Choroid plexus epithelial cell (primary cell): Measurements from ENCODE around the gene PBRM1.
A peak's percentile ranks its signal among the peaks of the same experiment; 100 is the strongest.

ENCODE experiments used
- DNase-seq: peaks from one replicate; pipeline ENCODE4 v3.0.0-alpha.2; 2010; ENCODE audit warnings: low read depth
- H3K4me3 ChIP-seq: 2 replicates; pipeline ENCODE4 v1.5.1; 2011; ENCODE audit warnings: low read depth, mild to moderate bottlenecking, control low read depth, low read length, moderate library complexity
- TF ChIP-seq, protein P1 (sequence below): conservative IDR thresholded peaks from 2 replicates; pipeline ENCODE4 v1.5.1; 2011; ENCODE audit warnings: low read depth, mild to moderate bottlenecking, control low read depth, inconsistent platforms, low read length, moderate library complexity

The PBRM1 gene

GRCh38 chr3:52546111-52546901, 139.4 kb downstream of the PBRM1 start:
- DNase-seq: no peak
- no peak overlapping the region for H3K4me3 ChIP-seq
- TF ChIP-seq, protein P1, sequence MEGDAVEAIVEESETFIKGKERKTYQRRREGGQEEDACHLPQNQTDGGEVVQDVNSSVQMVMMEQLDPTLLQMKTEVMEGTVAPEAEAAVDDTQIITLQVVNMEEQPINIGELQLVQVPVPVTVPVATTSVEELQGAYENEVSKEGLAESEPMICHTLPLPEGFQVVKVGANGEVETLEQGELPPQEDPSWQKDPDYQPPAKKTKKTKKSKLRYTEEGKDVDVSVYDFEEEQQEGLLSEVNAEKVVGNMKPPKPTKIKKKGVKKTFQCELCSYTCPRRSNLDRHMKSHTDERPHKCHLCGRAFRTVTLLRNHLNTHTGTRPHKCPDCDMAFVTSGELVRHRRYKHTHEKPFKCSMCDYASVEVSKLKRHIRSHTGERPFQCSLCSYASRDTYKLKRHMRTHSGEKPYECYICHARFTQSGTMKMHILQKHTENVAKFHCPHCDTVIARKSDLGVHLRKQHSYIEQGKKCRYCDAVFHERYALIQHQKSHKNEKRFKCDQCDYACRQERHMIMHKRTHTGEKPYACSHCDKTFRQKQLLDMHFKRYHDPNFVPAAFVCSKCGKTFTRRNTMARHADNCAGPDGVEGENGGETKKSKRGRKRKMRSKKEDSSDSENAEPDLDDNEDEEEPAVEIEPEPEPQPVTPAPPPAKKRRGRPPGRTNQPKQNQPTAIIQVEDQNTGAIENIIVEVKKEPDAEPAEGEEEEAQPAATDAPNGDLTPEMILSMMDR: no peak

DNA sequence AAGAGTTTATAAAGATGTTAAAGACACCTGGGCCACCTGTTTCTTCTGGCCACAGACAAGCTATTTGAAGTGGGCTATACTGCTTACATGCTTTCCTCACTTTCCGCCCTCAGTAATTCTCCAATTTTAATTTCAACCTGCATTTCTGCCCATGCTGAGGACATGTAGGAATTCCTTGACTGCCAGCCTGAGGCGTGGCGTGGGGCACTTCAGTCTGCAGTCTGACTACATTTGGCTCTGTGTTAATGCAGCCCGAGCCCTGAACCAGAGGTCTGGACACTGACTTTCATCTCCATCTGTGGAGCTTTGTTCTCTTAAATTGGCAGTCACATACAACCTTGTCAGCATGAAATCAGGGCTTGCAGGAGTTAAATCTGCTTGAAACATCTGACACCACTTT, 140.8 kb downstream of the PBRM1 start:
- no peak for DNase-seq
- H3K4me3 ChIP-seq: no peak overlapping the region
- TF ChIP-seq, protein P1: no peak

GRCh38 chr3:52541050-52541449, 144.7 kb downstream of the PBRM1 start:
- H3K4me3 ChIP-seq: no peak overlapping the region
- no peak for DNase-seq
- TF ChIP-seq, protein P1: no peak

DNA sequence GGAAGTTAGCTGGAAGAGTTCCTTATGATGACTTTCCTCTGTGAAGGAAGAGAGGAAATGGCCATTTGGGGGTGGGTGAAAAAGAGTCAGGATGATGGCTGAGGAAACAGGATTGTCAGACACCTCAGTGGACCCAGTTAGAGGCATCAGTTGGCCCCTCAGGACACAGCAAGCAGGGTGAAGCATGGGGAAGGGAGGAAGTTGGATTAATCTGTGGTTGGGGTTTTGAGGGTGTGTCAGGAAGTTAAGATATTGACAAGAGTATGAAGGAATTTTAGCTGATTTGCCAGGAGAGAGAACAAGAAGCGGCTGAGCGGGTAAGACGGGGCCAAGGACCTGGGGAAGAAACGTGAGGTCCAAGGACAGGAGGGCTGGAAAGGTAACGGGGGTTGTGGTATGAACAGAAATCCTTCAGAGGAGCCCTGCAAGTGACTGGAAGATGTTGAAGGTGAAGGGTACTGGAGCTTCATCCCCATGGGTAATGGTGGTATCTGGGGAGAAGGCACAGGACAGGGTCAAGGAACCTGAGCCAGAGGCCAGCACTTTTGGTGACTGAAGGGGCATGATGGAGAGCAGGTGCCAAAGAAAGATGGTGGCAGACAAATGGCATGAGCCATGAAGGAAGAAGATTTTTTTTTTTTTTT, 146.6 kb downstream of the PBRM1 start:
- H3K4me3 ChIP-seq: no peak overlapping the region
- TF ChIP-seq, protein P1: no peak
- no peak for DNase-seq

DNA sequence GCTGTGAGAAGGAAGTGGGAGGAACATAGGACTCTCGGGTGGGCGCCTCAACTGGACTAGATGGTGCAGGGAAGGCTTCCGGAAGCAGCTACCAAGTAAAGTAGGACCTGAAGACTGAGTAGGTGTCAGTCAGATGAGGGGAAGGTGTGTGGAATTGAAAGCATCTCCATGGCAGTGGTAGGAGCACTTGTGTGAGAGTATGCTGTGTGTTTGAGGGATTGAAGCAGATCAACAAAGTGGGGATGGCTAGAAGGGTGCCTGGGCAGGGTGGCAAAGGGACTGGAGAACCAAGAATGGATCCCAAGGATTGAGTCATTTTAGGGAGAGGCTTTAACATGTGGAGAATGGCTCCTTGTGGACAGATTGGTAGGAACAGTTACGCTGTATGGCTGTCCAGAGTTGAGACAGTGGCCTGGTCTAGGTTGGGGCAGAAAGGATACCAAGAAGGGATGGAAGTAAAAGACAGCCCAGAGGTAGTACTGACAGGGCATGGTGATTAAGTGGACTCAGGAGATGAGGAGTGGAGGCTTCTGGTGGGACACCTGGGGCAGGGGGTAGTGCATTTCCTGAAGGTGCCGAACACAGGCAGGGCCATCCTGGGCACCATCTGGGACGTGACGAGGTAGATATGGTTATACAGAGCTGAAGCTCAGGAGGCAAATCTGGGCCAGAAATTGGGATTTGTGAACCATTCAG, 147.8 kb downstream of the PBRM1 start:
- H3K4me3 ChIP-seq: peak overlapping the region; percentile 90
- DNase-seq: no peak
- TF ChIP-seq, protein P1: no peak

- peak overlapping the region; percentile 90 for H3K4me3 ChIP-seq
- TF ChIP-seq, protein P1: peak; percentile 12
- no peak for DNase-seq
Measured at GRCh38 chr3:52537165-52537620, 148.5 kb downstream of the PBRM1 start.
